ENCODE measurements around the gene IFI44L.

Gene IFI44L

GRCh38 chr1:78665809-78666208, 45.6 kb downstream of the IFI44L start:
- no peak for DNase-seq (ENCODE audit: low read depth)

GRCh38 chr1:78667939-78668338, 47.7 kb downstream of the IFI44L start:
- DNase-seq (ENCODE audit: low read depth) = no peak
- H3K4me3 ChIP-seq (ENCODE audit: control insufficient read depth, low read depth, low read length) = no peak overlapping the region
- TF ChIP-seq CTCF (IDR thresholded peaks at IDR 0.05; ENCODE audit: control insufficient read depth, insufficient read depth, low read depth, low read length, missing control alignments) = no peak

More at GRCh38 chr1:78665809-78666208, 45.6 kb downstream of the IFI44L start:
- TF ChIP-seq CTCF (IDR thresholded peaks at IDR 0.05; ENCODE audit: control insufficient read depth, insufficient read depth, low read depth, low read length, missing control alignments) = no peak
- no peak overlapping the region for H3K4me3 ChIP-seq (ENCODE audit: control insufficient read depth, low read depth, low read length)

GRCh38 chr1:78668427-78668826, 48.2 kb downstream of the IFI44L start:
- no peak overlapping the region for H3K4me3 ChIP-seq (ENCODE audit: control insufficient read depth, low read depth, low read length)
- no peak for DNase-seq (ENCODE audit: low read depth)
- no peak for TF ChIP-seq CTCF (IDR thresholded peaks at IDR 0.05; ENCODE audit: control insufficient read depth, insufficient read depth, low read depth, low read length, missing control alignments)

- H3K4me3 ChIP-seq (ENCODE audit: control insufficient read depth, low read depth, low read length) = no peak overlapping the region
- TF ChIP-seq CTCF (IDR thresholded peaks at IDR 0.05; ENCODE audit: control insufficient read depth, insufficient read depth, low read depth, low read length, missing control alignments) = no peak
- DNase-seq (ENCODE audit: low read depth) = no peak
Measured at GRCh38 chr1:78672428-78672827, 52.2 kb downstream of the IFI44L start.

GRCh38 chr1:78673120-78673519, 52.9 kb downstream of the IFI44L start:
- no peak for TF ChIP-seq CTCF (IDR thresholded peaks at IDR 0.05; ENCODE audit: control insufficient read depth, insufficient read depth, low read depth, low read length, missing control alignments)
- H3K4me3 ChIP-seq (ENCODE audit: control insufficient read depth, low read depth, low read length) = no peak overlapping the region
- no peak for DNase-seq (ENCODE audit: low read depth)

- H3K4me3 ChIP-seq (ENCODE audit: control insufficient read depth, low read depth, low read length) = no peak overlapping the region
- peak; percentile 67 for TF ChIP-seq CTCF (IDR thresholded peaks at IDR 0.05; ENCODE audit: control insufficient read depth, insufficient read depth, low read depth, low read length, missing control alignments)
- peak; percentile 27 for DNase-seq (ENCODE audit: low read depth)
Measured at GRCh38 chr1:78676347-78676982, 56.2 kb downstream of the IFI44L start.

Data from AG09309 (cell line).